Stimulated activated CD4-positive, alpha-beta T cell treated with anti-CD3 and anti-CD28 coated beads, Interleukin-4, amount 100 ng/mL, for 4 hours (primary cell): Measurements from ENCODE around the gene TRPM3.

Experiments
- DNase-seq, 2 experiments: peaks; one replicate each; pipeline ENCODE4 v3.0.0-alpha.2; 2020

The TRPM3 gene

DNA sequence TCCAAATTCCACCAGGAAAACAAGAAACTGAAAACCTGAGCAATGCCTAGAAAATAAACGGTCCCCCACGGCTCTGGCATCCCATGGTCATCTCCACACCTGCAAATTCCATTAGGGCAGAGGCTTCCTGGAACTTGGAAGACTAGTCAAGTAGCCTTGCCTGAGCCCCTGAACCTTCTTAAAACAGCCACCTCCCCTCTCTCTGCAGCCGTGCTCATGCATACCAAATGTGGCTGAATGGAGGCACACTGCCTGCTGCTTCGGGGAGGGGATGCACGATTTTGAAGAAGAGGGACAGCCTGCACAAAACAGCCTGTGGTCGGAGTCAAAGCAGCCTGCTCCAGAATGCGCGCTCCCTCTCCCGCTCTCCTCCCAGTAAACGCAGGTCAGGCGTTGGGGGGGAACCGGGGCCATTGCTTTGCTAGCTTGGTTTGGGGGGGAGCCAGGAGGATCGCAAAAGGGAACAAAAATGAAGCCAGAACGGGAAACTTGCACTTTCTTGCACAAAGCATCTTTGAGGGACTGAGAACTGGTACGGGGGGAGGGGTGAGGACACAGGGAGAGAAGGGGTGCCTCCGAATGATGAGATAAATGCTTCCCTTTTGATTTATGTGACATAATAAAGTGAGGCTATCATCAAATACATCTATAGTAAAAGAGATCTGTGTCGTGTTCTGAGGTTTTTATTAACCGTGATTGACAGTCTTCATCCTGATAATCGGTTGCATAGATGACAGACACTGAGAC is at the start of gene TRPM3:
TRPM3 (minus strand) TSS at position 347 of the 747 bp plus-strand sequence; CDS start at position 80, 267 bp downstream.
- no peak for DNase-seq

DNA sequence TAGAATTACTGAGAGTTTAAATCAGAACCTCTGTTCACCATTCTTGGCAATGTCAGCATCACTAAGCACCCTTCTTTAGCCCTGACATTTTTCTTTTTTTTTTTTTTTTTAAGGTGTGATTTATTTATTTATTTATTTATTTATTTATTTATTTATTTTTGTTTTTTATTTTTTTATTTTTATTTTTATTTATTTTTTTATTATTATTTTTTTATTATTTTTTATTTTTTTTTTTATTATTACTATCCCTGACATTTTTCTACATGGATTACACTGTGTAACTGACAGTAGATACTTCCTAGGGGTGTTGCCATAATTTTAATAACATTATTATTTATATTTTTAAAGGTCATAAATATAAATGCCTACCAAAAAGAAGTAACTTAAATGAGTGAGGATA is 47.0 kb upstream of the TRPM3 start:
- no peak for DNase-seq

DNA sequence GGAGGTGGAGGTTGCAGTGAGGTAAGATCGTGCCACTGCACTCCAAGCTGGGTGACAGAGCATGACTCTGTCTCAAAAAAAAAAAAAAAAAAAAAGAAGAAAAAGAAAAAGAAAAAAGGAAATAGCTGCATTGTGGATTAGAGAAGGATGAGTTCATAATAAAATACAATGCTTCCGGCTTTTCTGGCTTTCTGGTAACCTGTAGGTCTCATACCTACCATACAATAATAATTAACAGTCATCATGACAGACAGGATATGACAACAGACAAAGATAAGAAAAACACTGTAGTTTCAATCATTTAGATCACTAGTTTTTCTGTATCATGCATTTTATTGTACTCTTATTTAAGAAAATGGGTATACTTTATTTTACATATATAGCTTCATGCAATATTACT is 40.7 kb upstream of the TRPM3 start:
- no peak for DNase-seq

DNA sequence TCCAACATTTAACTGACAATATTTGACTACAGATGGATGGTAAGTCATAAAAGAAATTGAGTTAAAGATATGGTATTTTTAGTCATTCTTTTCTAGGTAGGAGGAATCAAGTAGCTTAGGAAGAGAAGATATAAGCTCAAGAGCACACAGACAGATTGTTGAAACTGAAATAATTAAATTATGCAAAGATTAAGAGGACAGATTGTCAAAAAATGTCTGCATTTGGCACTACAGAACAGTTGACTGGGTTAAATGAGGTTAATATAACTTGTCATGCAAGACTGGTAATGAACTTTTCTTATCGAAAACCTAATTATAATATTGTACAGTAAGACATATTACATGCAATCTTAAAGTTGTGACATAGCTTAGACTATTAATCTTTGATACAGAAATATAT is 36.3 kb upstream of the TRPM3 start:
- DNase-seq, result no peak

DNA sequence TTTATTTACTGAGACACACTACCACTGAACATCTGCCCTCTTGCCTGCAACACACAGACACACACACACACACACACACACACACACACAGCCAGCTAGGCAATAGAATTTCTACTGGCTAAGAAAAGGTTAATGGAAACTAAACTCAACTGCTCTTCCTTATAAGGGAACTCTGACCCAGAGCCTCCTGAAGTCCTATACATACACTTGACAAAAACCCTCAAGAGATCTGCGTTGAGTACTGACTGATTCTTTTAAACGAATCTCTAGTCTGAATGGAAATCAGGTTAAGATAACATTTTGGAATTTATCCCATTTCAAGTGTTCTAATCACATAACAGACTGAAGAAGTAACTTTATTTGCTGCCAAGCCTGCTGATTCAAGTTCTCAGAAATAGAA is 25.9 kb upstream of the TRPM3 start:
- no peak for DNase-seq

DNA sequence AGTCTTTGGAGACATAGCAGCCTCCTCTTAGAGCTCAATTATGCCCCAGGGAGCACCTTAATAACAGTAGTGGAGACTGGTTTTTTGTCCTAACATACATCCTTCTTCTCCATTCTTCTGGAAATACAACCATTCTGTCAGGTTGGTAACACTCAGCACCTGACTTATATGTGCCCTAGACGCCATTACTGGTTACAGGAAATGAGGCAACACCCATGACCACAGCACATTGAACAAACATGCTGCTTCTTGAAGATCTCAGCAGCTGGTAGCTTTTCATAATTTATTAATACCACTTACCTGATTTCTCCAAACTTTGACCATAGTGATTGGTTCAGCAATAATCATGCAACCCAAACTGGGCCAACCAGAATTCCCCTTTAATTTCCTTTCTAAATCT is 25.1 kb upstream of the TRPM3 start:
- DNase-seq, result no peak

DNA sequence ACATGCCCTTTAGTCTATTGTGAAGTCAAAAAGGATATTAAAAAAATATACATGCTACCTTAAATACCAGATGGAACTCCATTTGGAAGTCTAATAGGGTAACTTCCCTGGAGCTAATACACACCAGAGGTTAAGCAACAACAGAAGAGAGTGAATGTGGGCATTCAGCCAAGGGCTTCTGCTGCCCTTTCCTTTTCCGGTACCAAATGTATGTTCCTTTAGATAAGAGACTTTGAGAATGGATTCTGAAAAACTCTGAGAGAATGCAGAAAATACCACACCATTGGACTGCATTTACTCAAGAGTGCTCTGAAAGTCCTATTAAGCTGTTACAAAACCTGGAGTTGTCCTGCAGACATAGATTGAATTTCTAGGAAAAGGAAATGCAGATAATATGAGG is 23.8 kb upstream of the TRPM3 start:
- no peak for DNase-seq

DNA sequence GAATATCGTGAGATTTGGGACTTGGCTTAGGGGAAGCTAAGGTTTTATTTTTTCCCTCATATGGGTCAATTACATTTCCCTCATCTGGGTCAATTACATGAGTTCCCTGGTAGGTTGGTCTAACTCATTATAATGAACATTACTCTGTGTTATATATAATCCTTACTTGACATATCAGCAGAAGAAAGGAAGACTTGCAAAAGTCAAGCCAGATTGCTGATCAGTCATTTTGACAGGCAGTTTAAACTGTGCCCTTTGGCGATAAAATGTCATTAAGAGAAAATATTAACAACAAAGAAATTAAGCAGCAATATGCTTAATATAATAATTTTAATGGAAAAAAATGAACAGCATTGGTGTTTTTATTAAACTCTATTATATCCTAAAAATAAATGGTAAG is 23.1 kb upstream of the TRPM3 start:
- DNase-seq, result no peak

DNA sequence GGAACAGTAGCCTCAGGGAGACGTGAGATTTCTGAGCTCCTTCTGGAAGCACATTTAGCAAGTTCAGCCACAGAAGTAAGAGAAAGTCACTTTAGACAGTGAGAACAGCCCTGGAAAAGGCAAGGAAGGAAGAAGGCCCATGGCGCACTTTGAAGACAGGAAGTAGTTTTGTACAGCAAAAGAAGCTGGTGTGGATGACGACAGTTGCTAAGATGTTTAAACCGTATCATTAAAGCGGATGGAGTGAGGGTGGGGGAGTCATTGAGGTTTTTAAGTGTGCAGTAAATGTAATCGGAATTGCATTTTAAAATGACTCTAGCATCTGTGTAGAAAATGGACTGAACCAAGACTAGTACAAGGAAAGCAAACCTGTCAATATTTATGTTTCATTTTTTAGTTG is 15.3 kb upstream of the TRPM3 start:
- DNase-seq, result no peak

DNA sequence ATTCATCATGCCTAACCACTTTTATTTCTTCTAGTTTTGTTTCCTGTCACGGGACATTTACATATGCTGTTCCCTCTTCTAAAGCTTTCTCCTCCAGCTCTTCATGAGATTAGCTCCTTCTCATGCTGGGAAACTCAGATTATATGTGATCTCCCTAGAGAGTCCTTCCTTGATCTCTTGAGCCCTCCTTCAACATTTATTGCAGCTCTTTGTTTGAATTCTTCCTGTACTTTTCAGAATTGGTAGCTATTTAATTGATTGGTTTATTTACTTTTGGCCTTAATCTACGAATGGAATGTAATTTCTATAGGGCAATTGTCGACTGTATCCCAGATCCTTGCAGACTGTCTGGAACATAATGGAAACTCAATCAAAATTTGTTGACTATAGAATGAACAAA is 9.7 kb upstream of the TRPM3 start:
- no peak for DNase-seq

DNA sequence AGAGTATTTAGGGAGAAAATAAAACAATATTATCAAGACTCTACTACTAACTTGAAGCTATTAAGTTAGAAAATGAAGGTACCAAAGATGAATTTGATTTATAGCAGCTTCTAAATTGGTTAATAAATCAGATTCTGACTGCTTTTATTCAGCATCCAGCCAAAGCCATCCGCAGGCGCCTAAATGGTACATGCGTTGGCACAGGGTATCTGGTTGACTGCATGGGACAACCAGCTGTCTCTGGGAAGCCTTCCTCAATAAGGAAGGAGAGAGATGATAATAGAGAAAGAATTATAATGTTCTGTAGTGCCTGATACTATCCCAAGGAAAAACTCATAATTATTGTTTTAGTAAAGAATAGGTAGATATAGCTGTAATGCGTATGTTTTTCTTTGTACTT is 9.1 kb upstream of the TRPM3 start:
- no peak for DNase-seq

DNA sequence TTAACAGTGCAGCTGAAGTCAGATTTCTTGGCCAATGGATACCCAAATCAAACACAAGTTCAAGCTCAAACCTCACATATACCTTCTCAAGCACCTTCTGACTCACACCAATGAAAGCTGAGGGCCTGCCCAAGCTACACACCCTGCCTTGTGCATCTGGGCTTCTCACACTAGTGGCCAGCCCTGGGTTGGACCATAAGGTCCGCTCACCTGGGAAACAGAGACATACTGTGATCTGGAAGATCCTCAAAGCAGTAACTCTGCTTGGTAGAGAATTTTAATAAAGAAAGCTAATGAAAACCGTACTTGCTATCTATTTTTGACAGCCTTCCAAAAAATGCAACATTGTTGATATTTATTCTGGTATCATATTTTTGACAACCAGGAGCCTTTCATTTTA is 7.4 kb upstream of the TRPM3 start:
- no peak for DNase-seq

DNA sequence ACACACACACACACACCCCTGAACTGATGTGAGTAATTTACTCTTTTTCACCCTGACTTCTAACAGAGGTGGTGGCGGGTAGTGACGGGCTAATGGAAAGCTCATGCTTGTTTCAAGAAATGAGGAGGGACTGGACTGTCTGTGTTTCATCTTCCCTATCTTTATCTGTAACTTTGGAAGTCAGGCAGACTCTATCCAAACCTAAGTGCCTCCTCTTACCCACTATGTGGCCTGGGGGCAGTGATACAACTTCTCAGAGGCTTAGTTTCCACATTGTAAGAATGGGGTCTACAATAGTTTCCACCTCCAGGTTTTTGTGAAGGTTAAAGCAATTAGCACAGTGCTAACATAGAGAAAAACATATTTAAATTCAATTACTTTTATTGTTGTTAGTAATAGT is 5.9 kb upstream of the TRPM3 start:
- DNase-seq, result no peak

DNA sequence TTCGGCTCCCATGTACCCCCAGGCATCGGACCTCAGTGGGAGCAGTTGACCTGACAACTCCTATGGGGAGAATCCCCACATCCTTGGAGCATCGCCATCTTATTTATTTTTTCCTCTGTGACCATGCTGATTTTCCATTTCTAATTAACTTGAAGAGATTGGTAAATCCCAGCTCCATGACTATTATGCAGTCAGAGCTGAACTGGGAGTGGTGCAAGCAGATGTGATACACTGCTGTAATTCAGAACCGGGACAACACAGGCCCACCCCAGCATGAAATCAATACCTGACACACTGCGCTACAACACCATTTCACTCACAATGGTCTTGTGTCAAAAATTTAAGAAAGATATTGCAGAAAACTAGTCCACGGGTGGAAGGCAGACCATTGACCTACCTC is 1.0 kb upstream of the TRPM3 start:
- no peak for DNase-seq

DNA sequence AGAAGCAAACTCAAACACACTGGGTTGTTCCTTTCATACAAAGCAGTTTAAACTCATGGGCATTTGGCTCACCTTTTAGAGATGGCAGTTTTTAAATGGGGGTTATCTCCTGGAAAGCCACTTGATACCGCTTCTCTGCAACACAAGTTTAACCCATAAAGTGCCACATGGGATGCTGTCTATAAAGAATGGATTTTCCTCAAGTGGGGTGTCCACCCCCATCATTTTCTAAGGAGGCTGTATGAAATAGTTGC is 528 bp upstream of the TRPM3 start:
- no peak for DNase-seq

DNA sequence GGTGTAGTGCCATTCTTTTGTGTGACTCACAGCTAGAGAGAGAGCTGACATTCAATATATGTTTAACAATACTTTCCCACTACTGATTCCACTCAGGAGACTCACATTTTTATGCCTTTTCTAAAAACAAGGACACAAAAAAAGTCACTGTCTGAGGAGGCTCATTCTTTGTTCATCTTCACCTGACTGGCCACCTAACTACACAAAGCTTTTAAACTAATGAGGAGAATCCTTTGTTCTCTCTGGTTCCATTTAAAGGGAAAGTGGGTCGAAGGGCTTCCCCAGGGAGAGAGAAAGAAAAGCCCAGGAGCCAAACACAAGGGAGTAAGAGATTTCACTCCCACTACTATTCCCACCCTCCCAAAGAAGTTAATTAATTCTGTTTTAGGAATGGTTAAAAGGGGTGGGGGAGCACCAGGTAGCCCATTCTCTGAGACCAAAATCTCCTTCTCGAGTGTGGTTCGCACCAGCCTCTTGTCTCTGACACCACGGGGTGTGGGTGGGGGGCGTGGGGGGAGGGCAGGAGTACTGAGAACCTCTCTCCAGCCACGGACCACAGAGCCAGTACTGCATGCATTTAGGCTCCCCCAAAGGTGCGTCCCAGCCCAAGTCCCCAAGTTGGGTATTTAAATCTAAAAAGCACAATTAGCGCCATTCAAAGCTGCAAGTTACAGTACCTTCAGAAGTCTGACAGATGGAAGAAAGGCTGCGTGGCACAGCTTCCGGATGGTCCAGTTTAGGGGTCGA is 747 bp downstream of the TRPM3 start:
- no peak for DNase-seq

DNA sequence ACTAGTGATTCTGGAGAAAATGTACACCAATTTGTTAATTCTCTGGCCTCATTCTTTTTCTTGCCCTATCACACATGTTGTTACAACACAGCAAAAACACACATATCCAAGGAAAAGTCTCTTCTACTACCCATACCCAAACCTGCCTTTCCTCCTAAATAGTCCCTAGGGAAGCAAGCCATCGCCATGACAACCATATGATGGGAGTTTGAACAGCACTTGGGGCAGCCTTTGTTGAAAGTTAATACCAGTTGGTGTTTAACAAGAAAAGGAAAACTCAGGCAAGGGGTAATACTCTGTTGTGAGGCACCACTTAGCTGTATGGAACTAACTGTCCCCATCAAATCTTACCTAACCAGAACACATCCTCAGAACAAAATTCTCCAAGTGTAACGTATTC is 1.7 kb downstream of the TRPM3 start:
- no peak for DNase-seq

DNA sequence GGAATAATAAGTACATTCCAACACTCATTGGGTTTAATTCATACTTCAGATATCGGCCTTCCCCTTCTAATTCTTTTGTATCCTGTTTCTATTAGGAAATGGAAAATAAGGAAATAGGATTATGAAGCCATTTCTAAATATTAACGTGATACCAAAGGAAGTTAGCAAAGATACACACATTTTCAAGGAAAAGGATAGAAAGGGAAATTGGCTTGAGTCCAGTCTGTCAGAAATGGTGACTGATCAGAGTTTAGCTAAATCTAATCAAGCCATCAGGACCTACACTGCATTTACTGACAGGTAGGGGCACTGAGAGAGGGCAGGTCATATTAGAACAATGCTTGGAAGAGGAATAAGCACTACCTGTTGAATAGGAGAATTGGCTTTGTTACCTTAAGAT is 3.1 kb downstream of the TRPM3 start:
- no peak for DNase-seq

DNA sequence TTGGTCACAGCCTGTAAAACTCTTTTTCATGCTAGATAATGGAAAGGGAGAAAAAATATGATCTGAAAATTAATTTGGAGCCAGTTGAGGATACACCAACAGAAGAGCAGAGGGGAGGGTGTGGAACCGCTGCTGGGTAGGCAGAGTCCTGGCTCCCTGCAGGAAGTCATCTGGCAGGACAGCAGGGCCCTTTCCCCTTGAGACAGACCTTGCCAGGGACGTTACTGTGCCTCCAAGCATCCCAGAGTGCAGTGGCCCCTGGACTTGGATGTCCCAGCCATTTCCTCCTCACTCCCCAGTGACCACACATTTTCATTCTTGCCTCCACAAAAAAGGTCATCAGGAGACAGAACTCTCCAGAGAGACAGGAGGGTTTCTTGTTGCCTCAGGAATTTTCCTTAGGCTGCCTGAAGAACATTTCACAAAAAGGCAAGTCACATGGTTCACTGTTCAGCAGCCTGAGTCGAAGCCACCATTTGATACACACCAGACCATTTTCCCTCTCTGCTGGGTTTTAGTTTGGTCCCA is 5.9 kb downstream of the TRPM3 start:
- no peak for DNase-seq

DNA sequence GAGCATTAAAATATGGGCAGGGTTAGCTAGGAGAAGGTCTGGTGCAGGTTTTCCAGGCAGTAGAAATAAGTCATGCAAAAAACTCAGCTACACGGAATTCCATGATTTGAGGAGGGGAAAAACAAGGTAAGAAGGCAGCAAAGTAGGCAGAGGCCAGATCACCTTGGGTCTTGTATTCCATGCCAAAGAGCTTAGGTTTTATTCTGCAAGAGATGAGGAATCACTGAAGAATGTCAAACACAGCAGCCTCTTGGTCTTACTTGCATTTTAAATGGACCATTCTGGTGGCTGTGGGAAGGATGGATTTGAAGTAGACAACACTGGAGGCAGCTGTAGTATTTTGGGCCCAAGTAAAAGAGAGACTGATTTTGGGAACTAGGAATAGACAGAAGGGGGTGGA is 8.6 kb downstream of the TRPM3 start:
- DNase-seq, result no peak

DNA sequence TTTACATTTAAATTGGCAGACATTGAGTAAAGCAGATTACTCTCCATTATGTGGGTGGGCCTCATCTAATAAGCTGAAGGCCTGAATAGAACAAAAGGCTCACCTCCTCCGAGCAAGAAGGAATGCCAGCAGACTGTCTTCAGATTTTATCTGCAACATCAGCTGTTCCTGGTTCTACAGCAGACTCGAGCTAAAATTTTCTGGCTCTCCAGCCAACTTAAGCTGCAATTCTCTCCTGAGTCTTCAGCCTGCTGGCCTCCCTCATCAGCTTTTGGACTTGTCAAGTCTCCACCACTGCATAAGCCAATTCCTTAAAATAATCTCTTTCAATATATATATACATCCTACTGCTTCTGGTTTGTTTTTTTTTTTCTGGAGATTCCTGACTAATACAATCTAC is 12.5 kb downstream of the TRPM3 start:
- no peak for DNase-seq

DNA sequence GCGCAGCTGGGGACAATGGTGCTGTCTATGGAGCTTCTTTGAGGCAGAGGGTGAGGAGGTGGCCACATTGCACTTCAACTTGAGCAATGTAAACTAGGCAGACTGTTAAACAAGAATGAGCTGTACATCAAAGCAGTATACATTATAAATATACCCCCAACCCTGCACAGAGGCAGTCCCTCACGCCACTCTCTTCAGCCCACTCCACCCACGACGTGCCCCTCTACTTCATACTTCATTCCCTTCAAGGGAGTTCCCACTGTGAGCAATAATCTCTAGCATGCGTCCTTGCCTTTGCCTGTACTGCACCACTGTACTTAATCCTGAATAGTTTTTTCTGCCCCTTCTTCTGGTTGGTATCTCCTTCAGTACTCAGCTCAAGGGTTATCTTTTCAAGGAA is 14.4 kb downstream of the TRPM3 start:
- no peak for DNase-seq

DNA sequence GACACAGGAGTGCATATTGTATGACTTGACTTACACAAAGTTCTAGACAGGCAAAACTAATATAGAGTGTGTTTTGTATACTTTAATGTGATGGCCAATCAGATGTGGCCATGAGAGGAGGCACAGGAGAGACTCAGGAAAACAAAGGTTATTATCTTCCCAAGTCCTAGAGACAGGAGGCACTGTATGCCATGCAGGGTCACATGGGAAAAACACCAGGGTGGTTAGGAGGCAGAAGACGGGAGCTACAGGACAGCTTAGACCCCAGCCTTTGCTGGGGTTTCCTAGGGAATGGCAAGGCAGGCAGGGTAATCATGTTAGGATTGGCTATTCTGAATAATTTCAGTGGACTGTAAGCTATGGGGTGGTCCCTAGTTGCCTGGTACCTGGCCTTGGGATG is 16.2 kb downstream of the TRPM3 start:
- DNase-seq, result no peak

DNA sequence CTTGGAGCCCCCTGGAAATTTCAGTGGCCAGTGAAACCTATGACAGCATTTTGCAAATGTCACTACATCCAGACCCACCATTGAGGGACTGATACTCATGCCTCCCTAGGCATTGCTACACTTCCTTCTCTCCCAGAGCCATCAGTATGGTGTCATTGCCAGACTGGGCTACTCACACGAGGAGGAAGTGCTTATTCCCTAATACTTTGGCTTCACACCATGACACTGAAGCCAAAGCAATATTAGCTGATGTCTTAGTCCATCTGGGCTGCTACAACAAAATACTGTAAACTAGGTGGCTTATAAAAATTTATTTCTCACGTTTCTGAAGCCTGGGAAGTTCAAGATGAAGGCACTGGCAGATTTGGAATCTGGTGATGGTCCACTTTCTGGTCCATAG is 22.6 kb downstream of the TRPM3 start:
- DNase-seq, result no peak

DNA sequence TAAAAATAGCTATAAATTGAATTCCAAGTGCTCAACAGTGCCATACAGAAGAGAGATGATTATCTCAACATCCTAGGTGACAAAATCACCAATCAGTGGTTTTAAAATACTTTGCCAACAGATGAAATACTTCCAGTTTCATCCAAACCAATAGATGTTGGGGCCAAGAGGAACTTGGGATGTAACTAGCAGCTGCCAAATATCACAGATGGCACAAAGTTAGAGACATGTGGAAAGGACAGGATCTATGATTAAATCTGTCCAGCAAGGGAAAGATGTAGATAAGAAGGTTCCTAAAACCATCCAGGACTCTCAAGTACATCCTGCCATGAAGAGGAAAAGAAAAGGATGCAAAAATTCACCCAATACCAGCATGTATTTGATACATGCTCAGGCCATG is 23.8 kb downstream of the TRPM3 start:
- DNase-seq, result no peak
